Ramos (cell line): ENCODE measurements around the gene KCNJ12.

ENCODE experiments used
- in situ Hi-C: fragments of 300-500 bp; cut with MboI; formaldehyde crosslinking; loops from one replicate; pipeline ENCODE4 v1.14.3; 2022; ENCODE audit warnings: low sequenced_read_pairs; ENCODE audit not compliant: unreplicated experiment

KCNJ12 gene

DNA sequence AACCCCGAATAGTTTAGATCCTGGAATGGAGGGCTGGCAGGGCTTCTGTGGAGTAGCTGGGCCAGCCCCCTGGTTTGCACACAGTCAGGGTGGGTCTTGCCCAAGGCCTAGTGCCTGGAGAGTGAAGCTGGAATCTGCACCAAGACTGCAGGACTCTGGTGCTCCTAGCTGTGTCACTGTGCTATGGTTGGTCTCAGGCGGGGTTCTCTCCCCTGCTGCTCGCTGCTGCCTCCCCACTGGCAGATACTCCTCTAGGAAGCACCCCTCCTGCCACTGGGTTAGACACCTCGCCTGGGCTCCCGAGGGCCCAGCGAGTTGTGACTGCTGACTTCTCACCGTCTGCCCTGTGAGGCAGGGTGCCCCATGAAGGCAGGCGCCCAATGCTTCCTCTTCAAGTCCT is 27.9 kb downstream of the KCNJ12 start:
- in situ Hi-C loops = loop anchor here (25.0 kb wide), 1 partner anchor 933 kb away; no protein-coding TSS in a partner anchor

DNA sequence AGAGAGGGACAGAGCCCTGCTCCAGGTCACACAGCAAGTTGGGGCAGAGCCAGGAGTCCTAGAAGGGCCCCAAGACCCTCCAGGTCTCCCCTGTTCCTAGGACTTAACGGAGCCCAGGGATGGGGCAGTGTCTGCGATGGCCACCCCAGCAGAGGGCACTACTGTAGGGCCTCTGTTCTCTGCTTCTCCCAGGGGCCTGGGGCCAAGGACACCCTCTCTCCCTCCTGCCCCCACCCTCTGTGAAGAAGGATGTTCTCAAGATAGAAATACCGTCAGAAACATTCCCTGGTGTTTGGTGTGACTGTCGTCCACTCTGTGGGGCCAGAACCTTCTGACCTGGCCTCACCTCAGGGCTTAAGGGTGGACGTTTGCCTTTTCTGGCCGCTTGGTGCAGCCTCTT is 28.4 kb downstream of the KCNJ12 start:
- in situ Hi-C loops = loop anchor here (25.0 kb wide), 1 partner anchor 933 kb away; no protein-coding TSS in a partner anchor

DNA sequence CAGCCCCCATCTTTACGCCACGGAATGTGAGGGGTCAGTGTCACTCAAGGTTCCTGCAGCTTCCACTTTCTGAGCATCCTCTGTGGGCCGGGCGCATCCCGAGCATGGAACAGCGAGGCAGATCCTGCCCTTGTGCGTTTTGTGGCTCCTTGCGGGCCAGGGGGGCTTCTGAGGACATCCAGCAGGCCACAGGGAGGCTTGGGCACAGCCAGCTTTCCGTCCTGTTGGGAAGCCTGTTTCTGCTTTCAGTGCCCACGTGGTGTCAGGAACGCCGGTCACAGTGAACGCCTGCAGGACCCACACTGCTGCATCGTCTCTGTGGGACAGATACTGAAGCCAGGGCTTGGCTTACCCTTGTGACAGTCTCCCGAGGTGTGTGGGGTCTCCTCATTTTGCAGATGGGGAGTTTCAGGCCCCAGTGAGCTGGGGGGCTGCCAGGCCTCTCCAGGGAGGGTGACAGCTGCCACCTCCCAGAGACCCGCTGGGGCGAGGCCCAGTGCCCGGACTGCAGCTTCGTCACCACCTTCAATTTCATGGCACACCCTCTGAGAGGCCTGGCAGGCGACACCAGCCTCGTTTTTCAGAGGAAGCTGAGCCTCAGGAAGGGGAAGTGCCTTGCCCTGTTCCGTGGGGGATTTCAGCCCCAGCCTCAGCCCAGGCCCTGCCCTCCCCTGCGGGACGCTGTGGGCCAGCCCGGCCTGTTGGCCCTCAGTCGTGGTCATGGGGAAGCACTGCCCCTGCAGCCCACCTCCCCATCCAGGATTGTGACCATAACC is 29.0 kb downstream of the KCNJ12 start:
- in situ Hi-C loops = loop anchor here (25.0 kb wide), 1 partner anchor 932 kb away; no protein-coding TSS in a partner anchor

DNA sequence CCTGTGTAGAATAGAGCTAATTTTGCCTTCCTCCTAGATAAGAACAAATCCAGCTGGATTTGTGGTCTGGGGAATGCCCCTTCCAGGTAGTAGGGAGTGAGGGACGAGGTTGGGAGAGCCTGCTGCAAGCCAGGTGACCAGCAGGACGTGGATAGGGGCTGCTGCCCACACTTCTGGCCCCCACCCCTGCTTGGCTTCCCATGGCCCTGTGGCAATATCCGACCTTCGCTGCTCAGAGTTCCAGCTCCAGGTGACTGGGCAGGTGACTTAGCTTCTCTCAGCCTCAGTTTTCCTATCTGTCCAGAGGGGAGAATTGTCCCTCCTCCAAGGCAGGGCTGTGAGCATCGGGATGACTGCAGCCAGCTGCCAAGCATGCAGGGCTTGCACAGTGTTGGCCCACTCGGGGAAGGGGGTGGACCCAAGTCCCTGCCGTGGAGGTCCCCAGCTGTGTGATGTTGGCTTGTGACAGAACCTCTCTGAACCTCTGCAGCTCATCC is 29.8 kb downstream of the KCNJ12 start:
- in situ Hi-C loops = loop anchor here (25.0 kb wide), 1 partner anchor 931 kb away; no protein-coding TSS in a partner anchor

DNA sequence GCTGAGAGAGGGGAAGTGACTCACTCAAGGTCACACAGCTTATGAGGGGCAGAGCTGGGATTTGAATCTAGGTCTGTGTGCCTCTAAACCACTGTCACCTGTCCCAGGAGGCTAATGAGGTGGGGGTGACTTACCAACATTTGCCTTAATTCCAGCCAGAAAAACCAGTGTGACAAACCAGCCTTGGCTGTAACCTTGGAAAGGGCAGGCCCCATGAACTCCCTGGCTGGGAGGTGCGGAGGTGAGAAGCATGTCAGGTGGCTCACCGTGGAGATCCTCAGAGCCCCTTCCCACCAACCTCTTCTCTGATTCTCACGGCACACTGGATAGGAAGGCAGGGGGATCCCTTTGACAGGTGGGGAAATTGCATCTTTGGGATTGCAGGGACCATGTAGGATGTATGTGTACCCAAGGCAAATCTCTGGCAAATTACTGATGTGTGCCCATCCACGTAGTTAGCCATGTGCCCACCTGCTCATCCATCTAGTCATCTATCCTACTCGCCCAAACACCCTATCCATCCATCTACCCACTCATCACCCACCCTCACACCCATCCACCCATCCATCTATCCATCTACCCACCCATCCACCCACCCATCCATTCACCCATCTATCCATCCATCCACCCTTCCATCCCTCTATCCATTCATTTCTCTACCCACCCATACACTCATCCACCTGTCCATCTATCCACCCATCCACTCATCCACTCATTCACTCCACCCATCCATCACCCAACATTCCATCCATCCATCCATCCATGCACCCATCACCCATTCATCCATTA is 30.7 kb downstream of the KCNJ12 start:
- in situ Hi-C loops = loop anchor here (25.0 kb wide), 1 partner anchor 930 kb away; no protein-coding TSS in a partner anchor

DNA sequence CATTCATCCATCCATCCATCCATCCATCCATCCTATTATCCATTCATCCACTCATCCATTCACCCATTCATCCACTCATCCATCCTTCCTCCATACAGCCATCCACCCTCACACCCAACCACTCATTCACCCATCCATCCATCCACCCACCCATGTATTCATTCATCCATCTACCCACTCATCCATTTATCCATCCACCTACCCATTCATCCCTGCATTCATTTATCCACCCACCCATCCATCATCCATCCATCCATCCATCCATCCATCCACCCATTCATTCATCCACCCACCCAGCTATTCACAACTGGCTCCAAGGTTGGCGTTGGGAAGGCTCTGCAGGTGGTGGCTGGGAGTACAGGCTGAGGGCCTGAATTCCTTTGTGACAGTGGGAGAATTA is 31.6 kb downstream of the KCNJ12 start:
- in situ Hi-C loops = loop anchor here (25.0 kb wide), 1 partner anchor 930 kb away; no protein-coding TSS in a partner anchor

DNA sequence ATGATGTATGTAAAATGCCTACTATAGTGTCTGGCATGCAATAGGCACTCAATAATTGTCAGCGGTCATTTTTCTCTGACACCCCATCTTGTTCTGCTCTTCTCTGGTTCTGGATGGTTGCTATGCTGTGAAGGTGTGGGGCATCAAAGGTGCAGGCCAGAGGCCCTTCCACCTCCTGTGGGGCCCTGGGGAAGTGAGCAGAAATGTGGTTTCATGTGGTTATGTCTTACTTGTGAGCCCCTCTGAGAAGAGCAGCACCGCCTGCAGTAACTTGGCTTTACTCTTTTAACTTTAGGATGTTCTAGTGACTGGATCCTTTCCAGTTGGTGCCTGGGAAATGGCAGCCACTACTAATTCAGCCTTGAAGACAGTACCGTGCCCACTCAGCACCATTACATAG is 32.1 kb downstream of the KCNJ12 start:
- in situ Hi-C loops = loop anchor here (25.0 kb wide), 1 partner anchor 929 kb away; no protein-coding TSS in a partner anchor

DNA sequence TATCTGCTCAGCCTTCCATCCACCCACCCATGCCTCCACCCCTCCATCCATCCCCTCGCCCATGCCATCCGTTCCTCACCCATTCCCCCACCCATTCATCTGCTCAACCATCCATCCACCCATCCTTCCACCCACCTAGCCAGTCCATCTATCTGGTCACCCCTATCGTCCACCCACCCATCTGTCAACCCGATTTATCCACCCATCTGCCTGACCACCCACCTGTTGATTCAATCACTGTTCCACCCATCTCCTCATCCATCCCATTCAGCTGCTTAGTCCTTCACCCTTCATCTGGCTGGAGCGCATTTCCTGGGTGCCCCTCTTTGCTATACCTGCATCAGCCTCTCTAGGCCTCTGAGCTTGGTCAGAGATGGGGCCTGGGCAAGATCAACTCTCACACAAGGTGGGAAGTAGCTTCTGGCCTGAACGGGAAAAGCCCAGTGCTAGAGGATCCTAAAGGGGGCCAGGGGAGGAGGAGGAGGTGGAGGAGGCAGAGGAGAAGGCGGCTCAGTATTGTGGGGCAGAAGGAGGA is 32.7 kb downstream of the KCNJ12 start:
- in situ Hi-C loops = loop anchor here (25.0 kb wide), 1 partner anchor 928 kb away; no protein-coding TSS in a partner anchor

DNA sequence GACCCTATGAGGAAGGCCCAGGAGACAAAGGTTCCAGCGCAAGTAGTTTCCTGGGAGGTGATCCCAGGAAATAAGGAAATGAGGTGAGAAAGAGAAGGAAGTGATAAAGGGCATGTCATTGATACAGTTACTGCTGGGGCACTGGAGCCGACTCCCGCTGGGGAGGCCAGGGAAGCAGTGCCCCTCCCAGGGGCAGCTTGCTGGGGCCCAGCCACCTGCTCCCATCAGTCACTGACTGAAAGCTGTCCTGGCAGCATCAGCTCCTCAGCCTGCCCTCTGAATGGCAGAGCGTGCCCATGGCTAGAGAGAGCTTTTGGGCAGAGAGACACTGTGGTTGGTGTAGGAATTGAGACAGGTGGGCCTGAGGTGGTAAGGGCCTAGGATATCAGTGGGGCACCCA is 33.2 kb downstream of the KCNJ12 start:
- in situ Hi-C loops = loop anchor here (25.0 kb wide), 1 partner anchor 928 kb away; no protein-coding TSS in a partner anchor

DNA sequence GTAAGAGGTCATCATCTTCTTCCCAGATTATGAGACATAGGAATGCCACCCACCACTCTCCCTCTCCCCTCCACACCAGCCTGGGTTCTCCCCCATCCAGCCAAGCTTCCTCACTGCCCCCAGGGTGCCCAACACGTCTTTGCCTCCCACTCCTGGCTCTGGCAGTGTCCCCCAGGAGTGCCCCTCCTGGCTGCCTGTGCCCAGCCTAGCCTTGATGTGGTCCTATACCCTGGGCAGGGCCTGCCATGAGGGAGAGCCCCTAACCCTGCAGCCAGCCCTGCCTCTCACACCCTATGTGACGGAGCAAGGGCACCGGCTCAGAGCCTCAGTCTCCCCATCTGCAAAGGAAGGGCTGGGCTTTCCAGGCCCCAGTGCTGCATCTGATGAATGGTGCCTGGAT is 33.8 kb downstream of the KCNJ12 start:
- in situ Hi-C loops = loop anchor here (25.0 kb wide), 1 partner anchor 927 kb away; no protein-coding TSS in a partner anchor

DNA sequence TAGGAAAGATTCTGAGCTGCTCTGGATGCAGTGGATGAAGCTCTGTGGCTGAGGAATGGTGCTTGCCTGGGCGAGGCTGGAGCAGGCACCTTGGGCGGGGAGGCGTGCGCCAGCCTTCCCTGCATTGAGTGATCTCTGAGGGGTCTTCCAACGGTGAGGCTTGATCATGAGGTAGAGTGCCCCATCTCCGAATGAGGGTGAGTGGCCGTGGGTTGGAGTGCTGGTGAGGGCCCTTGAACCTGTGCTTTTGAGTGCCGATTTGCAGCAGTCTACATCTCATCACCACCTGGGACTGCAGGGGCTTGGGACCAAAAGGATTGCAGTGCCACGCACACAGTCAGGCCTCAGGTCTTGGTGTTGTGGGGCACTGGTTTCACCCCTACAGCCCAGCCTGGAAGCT is 34.2 kb downstream of the KCNJ12 start:
- in situ Hi-C loops = loop anchor here (25.0 kb wide), 1 partner anchor 927 kb away; no protein-coding TSS in a partner anchor

DNA sequence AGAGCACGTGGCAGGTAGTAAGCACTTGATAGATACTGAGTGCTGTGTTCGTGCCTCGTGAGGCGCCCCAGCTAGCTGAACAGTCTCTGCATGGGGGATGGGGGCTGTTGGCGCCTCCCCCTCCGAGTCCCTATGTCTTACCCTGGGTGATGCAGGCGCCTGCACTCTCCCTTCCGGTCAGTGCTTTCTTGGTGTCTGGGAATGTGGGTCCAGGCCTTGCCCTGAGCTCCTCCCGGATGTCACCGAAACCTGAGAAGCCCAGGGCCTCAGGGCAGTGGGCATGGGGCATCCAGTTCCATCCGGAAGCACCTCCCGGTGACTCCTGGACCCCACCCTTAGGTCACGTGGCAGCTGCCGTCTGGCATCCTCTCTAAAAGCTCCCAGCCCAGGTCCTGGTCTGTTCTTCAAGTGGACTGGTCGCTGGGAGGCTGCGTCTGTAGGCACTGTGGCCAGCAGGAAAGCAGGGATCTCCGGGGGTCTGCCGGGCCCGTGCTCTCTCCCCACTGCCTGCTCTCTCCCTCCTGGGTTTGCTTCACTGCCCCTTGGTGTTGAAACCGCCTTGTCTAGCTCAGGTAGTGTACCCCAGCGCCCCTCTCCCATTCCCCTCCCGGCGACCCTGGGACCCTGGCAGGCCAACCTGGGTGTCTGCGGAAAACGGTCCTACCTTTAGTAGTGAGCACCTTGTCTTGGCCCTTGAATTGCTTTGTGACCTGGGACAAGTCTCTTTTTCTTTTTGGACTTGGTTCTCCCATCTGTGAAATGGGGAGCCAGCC is 34.9 kb downstream of the KCNJ12 start:
- in situ Hi-C loops = loop anchor here (25.0 kb wide), 1 partner anchor 926 kb away; no protein-coding TSS in a partner anchor

DNA sequence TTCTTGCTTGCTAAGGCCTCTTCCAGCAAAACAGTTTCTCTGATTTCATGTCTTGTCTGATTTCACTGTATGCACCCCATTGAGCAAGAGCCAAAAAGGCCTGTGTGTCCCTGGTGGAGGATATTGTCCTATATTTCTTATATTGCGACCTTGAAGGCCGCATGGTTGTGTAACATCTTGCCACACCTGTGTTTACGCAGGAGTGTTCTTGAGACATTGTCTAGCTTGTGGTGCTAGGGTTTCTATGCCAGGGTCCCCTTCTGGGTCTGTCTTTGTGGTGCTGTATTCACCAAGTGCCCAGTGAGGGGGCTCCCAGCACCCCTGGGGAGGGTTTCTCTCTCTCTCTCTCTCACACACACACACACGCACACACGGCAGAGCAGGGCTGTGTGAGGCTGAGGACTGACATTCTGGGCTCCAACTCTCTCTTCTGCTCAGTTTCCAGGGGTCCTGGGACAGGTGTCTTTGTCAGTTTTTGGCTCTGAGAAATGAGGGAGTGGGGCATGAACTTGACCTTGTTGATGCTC is 35.6 kb downstream of the KCNJ12 start:
- in situ Hi-C loops = loop anchor here (25.0 kb wide), 1 partner anchor 926 kb away; no protein-coding TSS in a partner anchor

DNA sequence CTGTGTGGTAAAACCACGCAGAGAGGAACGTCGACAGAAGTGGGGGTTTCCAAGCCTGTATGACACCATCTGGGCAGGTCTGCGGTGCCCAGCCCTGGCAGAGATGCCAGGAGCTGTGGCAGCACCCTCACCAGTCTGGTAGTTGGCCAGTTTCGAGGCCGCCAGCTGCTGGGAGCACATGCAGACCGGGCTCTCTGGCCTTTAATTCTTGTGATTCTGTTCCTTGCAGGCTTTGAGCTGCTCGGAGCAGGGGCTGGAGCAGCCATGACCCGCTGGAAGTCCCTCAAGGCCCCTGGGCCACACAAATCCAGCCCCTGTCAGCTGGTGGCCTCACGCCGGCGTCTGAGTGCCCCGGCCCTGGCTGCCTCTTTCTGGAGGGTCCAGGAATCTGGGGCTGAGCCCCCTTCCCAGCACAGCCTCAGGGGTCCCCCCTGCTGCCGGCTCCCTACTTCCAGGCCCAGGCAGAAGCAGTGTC is 36.1 kb downstream of the KCNJ12 start:
- in situ Hi-C loops = loop anchor here (25.0 kb wide), 1 partner anchor 925 kb away; no protein-coding TSS in a partner anchor

DNA sequence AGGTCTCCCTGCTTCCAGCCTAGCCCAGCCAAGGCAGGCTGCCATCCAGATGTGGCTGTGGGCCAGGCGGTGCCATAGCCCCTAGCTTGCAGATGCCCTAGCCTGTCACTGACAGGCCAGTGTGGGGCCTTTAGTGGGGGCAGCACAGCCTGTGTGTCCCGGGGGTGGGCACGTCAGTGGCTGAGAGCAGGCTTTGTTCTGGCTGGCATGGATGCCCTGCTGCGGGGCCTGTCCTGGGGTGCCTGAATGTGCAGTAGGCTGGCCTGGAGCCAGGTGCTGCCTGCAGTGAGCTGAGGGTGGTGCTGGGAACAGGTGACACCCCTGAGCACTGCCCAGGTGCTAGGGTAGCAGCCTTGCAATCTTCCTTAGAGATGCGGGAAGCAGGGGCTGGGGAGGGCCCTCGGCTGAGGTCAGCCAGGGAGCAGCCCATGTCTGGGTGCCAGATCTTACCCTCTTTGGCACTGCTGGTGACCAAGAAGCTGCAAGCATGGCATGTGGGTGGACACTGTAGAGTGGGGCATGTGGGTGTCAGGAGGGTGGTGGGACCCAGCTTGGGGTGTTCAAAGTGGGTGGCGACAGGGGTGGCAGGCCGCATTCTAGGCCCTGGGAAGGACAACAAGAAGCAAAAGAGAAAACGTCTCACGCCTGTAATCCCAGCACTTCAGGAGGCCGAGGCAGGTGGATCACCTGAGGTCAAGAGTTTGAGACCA is 37.6 kb downstream of the KCNJ12 start:
- in situ Hi-C loops = loop anchor here (25.0 kb wide), 1 partner anchor 924 kb away; no protein-coding TSS in a partner anchor

DNA sequence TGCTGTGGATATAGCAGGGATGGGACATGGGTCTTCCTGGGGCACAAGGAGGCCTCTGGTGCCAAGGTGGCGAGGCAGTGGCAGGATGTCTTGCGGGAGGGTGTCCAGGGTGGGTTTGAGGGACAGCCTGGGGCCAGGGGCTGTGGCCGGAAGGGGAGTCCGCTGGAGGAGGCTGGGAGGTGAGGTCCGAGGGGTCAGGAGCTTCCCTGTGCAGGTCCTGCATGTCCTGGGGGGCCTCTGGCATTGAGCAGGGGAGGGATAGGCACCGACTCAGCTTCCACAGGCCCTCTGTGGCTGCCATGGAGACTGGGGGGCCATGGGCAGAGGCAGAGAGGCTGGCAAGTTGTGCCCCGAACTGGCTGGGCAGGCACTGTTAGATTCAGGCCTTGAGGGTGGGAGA is 38.5 kb downstream of the KCNJ12 start:
- in situ Hi-C loops = loop anchor here (25.0 kb wide), 1 partner anchor 923 kb away; no protein-coding TSS in a partner anchor

DNA sequence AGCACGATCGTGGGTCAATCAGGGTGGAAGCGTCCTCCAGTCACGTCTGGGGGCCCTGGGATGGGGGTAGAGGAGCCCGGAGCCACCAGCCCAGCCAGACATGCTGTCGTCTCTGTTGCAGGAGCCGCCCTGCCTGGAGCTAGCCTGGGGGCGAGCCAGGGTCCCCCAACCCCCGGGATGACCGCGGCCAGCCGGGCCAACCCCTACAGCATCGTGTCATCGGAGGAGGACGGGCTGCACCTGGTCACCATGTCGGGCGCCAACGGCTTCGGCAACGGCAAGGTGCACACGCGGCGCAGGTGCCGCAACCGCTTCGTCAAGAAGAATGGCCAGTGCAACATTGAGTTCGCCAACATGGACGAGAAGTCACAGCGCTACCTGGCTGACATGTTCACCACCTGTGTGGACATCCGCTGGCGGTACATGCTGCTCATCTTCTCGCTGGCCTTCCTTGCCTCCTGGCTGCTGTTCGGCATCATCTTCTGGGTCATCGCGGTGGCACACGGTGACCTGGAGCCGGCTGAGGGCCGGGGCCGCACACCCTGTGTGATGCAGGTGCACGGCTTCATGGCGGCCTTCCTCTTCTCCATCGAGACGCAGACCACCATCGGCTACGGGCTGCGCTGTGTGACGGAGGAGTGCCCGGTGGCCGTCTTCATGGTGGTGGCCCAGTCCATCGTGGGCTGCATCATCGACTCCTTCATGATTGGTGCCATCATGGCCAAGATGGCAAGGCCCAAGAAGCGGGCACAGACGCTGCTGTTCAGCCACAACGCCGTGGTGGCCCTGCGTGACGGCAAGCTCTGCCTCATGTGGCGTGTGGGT is 39.2 kb downstream of the KCNJ12 start:
- in situ Hi-C loops = loop anchor here (25.0 kb wide), 1 partner anchor 922 kb away; no protein-coding TSS in a partner anchor
